NCI-H146 treated with DMSO at 0.1 percent for 48 hours (cell line): ENCODE data around the gene GTF3C6.
"Not testable (repeated sequence)": the region's sequence is repeated elsewhere in the genome, so short reads cannot be mapped to it uniquely, and the experiment has no call there.

Source experiments
- DNase-seq: peaks from one replicate; lab custom pipeline; 2025; ENCODE audit not compliant: unreplicated experiment; lab: John Stamatoyannopoulos, UW

GTF3C6 gene

GRCh38 chr6:110958329-110959192 is at the start of gene GTF3C6:
TSS of gene GTF3C6 (plus strand) at chr6:110958706. CDS start at chr6:110958770, 64 bp downstream.
- DNase-seq = peak; percentile 86

GRCh38 chr6:110930781-110931180 is 27.7 kb upstream of the GTF3C6 start:
- DNase-seq = no peak

GRCh38 chr6:110933912-110934311 is 24.6 kb upstream of the GTF3C6 start:
- no peak for DNase-seq

- no peak for DNase-seq
Observed at GRCh38 chr6:110934381-110934898, 24.1 kb upstream of the GTF3C6 start.

GRCh38 chr6:110935171-110935570 is 23.3 kb upstream of the GTF3C6 start:
- DNase-seq = no peak

- no peak for DNase-seq
Observed at GRCh38 chr6:110938171-110938570, 20.3 kb upstream of the GTF3C6 start.

GRCh38 chr6:110939429-110940200 is 18.9 kb upstream of the GTF3C6 start:
- DNase-seq = no peak

GRCh38 chr6:110944681-110945151 is 13.8 kb upstream of the GTF3C6 start:
- DNase-seq = no peak

GRCh38 chr6:110946498-110946897 is 12.0 kb upstream of the GTF3C6 start:
- DNase-seq = no peak

GRCh38 chr6:110949679-110950285 is 8.7 kb upstream of the GTF3C6 start:
- peak; percentile 37 for DNase-seq

- DNase-seq = no peak
Observed at GRCh38 chr6:110950440-110950839, 8.1 kb upstream of the GTF3C6 start.

GRCh38 chr6:110951008-110951407 is 7.5 kb upstream of the GTF3C6 start:
- DNase-seq = no peak

GRCh38 chr6:110951986-110952794 is 6.3 kb upstream of the GTF3C6 start:
- DNase-seq = no peak

GRCh38 chr6:110953633-110954303 is 4.7 kb upstream of the GTF3C6 start:
- DNase-seq = no peak

GRCh38 chr6:110960014-110960390 is 1.5 kb downstream of the GTF3C6 start:
- DNase-seq = no peak

- not testable (repeated sequence) for DNase-seq
Observed at GRCh38 chr6:110962636-110963035, 4.1 kb downstream of the GTF3C6 start.

- DNase-seq = no peak
Observed at GRCh38 chr6:110965629-110966229, 7.2 kb downstream of the GTF3C6 start.

GRCh38 chr6:110968661-110969060 is 10.2 kb downstream of the GTF3C6 start:
- DNase-seq = not testable (repeated sequence)

- DNase-seq = no peak
Observed at GRCh38 chr6:110971468-110971867, 13.0 kb downstream of the GTF3C6 start.
